Smooth muscle cell (in vitro differentiated cells): ENCODE data around the gene PTH1R. TPM values are rescaled to one million over a fixed set of nuclear protein-coding genes. Genes with fewer than 3 reads are reported as not detected.

Source experiments
- DNase-seq: peaks from one replicate; lab custom pipeline; 2025; ENCODE audit not compliant: unreplicated experiment; lab: John Stamatoyannopoulos, UW
- H2AFZ ChIP-seq: fragments of 200-600 bp; sonication (generic); 2 replicates; pipeline ENCODE4 v1.6.0; 2016; ENCODE audit warnings: antibody characterized with exemption, low read depth, mild to moderate bottlenecking
- H3F3A ChIP-seq: fragments of 200-600 bp; sonication (generic); 2 replicates; pipeline ENCODE4 v1.6.0; 2017; ENCODE audit warnings: antibody characterized with exemption, low read depth
- H3K27ac ChIP-seq: fragments of 200-600 bp; sonication (generic); 2 replicates; pipeline ENCODE4 v1.5.1; 2016; ENCODE audit warnings: low read depth, mild to moderate bottlenecking
- H3K27me3 ChIP-seq: fragments of 200-600 bp; sonication (generic); 2 replicates; pipeline ENCODE4 v1.6.1; 2016; ENCODE audit warnings: low read depth, mild to moderate bottlenecking
- H3K36me3 ChIP-seq: fragments of 200-600 bp; sonication (generic); 2 replicates; pipeline ENCODE4 v1.5.1; 2016; ENCODE audit warnings: low read depth
- H3K4me1 ChIP-seq: fragments of 200-600 bp; sonication (generic); 2 replicates; pipeline ENCODE4 v1.5.1; 2016; ENCODE audit warnings: low read depth
- H3K4me2 ChIP-seq: fragments of 200-600 bp; sonication (generic); 2 replicates; pipeline ENCODE4 v1.6.0; 2016; ENCODE audit warnings: mild to moderate bottlenecking
- H3K4me3 ChIP-seq: fragments of 200-600 bp; sonication (generic); 2 replicates; pipeline ENCODE4 v1.5.1; 2016; ENCODE audit warnings: mild to moderate bottlenecking
- H3K79me2 ChIP-seq: fragments of 200-600 bp; sonication (generic); 2 replicates; pipeline ENCODE4 v1.6.0; 2016; ENCODE audit warnings: low read depth, mild to moderate bottlenecking
- H3K9ac ChIP-seq: fragments of 200-600 bp; sonication (generic); 2 replicates; pipeline ENCODE4 v1.6.0; 2016; ENCODE audit warnings: low read depth
- H3K9me3 ChIP-seq: fragments of 200-600 bp; sonication (generic); replicated peaks from 2 replicates; pipeline ENCODE4 v1.5.1; 2016; ENCODE audit warnings: low read depth
- H4K20me1 ChIP-seq: fragments of 200-600 bp; sonication (generic); 2 replicates; pipeline ENCODE4 v1.6.0; 2016; ENCODE audit warnings: low read depth
- CTCF ChIP-seq: fragments of 200-600 bp; sonication (generic); IDR thresholded peaks from 2 replicates; pipeline ENCODE4 v1.5.1; 2017; ENCODE audit warnings: borderline replicate concordance, mild to moderate bottlenecking, antibody characterized with exemption; ENCODE audit not compliant: insufficient read depth, poor library complexity, severe bottlenecking
- WGBS: methylation state at CpG from one replicate; pipeline ENCODE4 v1.1.7; 2016; ENCODE audit warnings: low lambda C conversion rate; 5-methylcytosine and 5-hydroxymethylcytosine counted together
- polyA plus RNA-seq: library from polyadenylated mRNA; unstranded; fragments of >200 nt; fragmentation: Nextera tagmentation; extraction: Ambion mirVana; gene quantifications from 2 replicates; pipeline ENCODE4 v1.2.1, GENCODE V29; 2016
- total RNA-seq: library from RNA; depleted of rRNA; stranded (reverse); fragments of >200 nt; gene quantifications from 2 replicates; pipeline ENCODE4 v1.2.3, GENCODE V29; 2014

Gene PTH1R
- total and polyA plus RNA-seq, 2 experiments from 2014 or later: 17.7 to 50.6 TPM

DNA sequence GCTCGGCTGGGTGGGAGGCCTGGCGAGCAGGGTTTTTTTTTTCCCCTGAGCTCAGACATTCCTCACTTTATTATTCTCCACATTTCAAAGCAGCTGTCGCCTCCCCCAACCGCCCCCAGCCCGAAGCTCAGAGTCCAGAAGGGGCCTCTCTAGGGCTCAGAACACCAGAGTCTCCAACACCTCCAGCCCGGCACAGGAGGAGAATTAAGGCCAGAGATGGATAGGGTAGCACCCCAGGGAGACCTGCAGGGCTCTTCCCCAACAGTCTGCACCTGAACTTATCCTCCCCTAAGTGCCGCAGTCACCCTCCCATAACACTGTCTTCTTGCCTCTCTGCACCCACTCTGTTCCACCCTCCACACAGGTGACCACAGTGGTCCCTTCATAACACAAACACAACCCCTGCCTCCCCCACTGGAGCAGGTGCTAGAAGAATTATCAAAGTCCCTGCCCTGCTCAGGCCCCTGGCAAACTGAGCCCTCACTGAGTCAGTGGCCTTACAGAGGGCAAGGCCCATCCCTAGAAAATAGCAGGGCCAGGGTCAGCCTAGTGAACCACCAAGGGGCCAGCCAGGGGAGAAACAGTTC is 28.4 kb upstream of the PTH1R start:
- Histone ChIP-seq H4K20me1 (no peaks in the 10 kb centered on the region), H3K4me2 (peak overlapping the region; percentile 17), H3K9ac (no peak overlapping the region), H3K4me3 (no peak overlapping the region), H3K4me1 (peaks cover 14% of the 10 kb centered on the region), H3K27me3 (no peaks in the 10 kb centered on the region), H3K36me3 (no peaks in the 10 kb centered on the region), H3K9me3 (no peaks in the 10 kb centered on the region), H3K79me2 (no peaks in the 10 kb centered on the region), H2AFZ (no peak overlapping the region), H3F3A (peaks cover 14% of the 10 kb centered on the region), H3K27ac (peak overlapping the region; percentile 7)
- no peak for TF ChIP-seq CTCF
- DNase-seq: no peak
- WGBS: 35% methylated on average over 7 of the region's 7 CpGs

DNA sequence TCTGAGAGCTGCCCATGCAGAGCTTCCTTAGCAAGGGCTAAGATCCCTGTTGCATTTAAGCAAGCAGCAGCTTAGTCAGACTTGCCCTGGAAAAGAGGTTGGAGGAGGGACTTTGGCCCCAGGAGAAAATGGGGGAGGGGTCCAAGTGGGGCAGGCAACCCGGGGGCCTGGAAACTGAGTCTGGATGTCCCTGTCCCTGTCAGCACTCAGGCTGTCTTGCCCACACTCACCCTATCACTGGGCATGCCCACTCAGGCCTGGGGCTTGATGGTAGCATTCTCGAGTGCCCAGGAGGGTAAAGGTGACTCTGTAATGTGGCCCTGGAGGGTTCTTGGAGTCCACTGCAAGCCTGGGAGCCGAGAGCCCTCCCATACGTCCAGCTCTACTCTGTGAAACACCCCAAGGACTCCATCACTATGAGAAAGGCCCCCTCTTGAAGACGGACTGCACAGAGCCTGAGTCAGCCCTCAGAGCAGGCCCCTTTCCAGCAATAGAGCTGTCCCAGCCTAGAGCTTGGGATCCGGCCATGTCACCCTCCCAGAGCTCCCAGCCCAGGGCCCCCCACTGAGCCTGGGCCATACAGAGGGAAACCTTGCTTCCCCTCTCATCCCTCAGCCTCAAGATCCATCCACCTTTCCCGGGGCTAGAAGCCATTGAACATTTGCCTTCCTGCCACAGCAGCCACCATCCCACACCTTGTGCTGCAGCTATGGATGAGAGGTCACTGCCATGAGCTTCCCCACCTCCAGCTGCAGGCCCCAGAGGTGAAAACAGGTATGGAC is 27.6 kb upstream of the PTH1R start:
- DNase-seq: no peak
- TF ChIP-seq CTCF: no peak
- Histone ChIP-seq H3F3A (peaks cover 14% of the 10 kb centered on the region), H3K4me1 (peaks cover 11% of the 10 kb centered on the region), H4K20me1 (no peaks in the 10 kb centered on the region), H2AFZ (no peak overlapping the region), H3K36me3 (no peaks in the 10 kb centered on the region), H3K9ac (no peak overlapping the region), H3K27ac (peak overlapping the region; percentile 7), H3K4me3 (no peak overlapping the region), H3K27me3 (no peaks in the 10 kb centered on the region), H3K9me3 (no peaks in the 10 kb centered on the region), H3K4me2 (peak overlapping the region; percentile 17), H3K79me2 (no peaks in the 10 kb centered on the region)
- 75% methylated on average over 7 of the region's 7 CpGs for WGBS

DNA sequence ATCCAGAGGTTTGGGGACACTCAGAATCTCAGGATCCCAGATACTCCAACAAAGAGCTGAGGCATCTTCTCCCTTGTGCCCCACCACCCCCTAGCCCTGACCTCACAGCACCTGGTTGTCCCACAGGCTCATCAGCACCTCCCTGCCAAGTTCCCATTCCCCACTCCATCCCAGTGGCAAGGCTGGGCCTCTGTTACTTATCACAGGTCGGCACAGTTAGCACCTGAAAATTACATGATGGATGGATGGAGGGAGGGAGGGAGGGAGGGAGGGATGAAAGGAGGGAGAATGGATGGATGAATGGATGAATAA is 27.1 kb upstream of the PTH1R start:
- 67% methylated on average over 1 of the region's 1 CpG for WGBS

More for the DNA sequence above, 27.1 kb upstream of the PTH1R start:
- no peak for TF ChIP-seq CTCF
- no peak overlapping the region for H3K4me2 ChIP-seq
- H3K27ac ChIP-seq: no peak overlapping the region
- H3K27me3 ChIP-seq: no peaks in the 10 kb centered on the region
- H3K4me3 ChIP-seq: no peak overlapping the region
- H3K4me1 ChIP-seq: peaks cover 7% of the 10 kb centered on the region
- no peak for DNase-seq
- no peaks in the 10 kb centered on the region for H3K79me2 ChIP-seq
- H3F3A ChIP-seq: peaks cover 14% of the 10 kb centered on the region
- no peaks in the 10 kb centered on the region for H4K20me1 ChIP-seq
- H2AFZ ChIP-seq: no peak overlapping the region
- no peaks in the 10 kb centered on the region for H3K36me3 ChIP-seq
- H3K9me3 ChIP-seq: no peaks in the 10 kb centered on the region
- H3K9ac ChIP-seq: no peak overlapping the region
